Transverse colon (tissue), 3 donors: ENCODE measurements around the gene BRICD5.

ENCODE experiments used
- EP300 ChIP-seq: sonication (generic); formaldehyde crosslinking; IDR thresholded peaks from one replicate; pipeline ENCODE4 v1.6.1; 2017; ENCODE audit warnings: antibody characterized with exemption, low read depth
- TF ChIP-seq, protein P1 (sequence below), 5 experiments: fragments of 200-600 bp in 3 of 5; fragments of 450-650 bp in 2 of 5; sonication (generic) in 3 of 5; IDR thresholded peaks; 1 replicate in 2 of 5; 2 replicates in 3 of 5; pipeline ENCODE4 v1.5.1; 2016 to 2017; ENCODE audit warnings: antibody characterized with exemption in 5 of 5, inconsistent platforms in 3 of 5, mild to moderate bottlenecking in 2 of 5, moderate library complexity in 1 of 5

DNA sequence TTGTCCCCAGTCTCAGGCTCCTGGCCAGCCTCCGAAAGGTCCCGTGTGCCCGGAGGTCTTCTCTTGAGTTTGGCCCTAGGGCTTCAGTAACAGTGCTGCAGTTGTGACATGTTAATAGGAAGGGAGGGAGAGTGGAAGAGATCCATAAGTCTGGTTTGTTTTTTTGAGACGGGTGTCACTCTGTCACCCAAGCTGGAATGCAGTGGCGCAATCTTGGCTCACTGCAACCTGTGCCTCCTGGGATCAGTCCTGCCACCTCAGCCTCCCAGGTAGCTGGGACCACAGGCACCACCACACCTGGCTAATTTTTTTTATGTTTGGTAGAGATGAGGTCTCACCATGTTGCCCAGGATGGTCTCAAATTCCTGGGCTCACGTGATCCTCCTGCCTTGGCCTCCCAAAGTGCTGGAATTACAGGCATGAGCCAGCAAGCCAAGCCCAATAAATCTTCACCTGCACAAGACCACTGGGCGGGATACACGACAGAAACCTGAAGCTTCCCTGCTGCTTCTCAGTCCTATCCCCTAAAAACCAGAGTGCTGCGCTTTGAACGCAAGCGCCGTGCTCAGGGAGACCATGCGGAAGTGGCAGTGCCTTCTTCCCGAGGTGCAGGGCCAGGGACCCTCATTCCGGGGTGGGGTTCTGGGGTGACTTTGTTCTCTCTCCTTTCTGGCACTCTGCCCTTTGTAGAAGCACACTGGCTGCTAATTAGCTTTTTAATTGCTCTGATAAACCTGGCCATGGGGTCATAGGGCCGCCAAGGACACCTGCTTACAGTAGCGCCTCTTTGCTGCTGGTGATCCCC is 44.2 kb downstream of the BRICD5 start:
- no peak for TF ChIP-seq EP300
- TF ChIP-seq, protein P1, sequence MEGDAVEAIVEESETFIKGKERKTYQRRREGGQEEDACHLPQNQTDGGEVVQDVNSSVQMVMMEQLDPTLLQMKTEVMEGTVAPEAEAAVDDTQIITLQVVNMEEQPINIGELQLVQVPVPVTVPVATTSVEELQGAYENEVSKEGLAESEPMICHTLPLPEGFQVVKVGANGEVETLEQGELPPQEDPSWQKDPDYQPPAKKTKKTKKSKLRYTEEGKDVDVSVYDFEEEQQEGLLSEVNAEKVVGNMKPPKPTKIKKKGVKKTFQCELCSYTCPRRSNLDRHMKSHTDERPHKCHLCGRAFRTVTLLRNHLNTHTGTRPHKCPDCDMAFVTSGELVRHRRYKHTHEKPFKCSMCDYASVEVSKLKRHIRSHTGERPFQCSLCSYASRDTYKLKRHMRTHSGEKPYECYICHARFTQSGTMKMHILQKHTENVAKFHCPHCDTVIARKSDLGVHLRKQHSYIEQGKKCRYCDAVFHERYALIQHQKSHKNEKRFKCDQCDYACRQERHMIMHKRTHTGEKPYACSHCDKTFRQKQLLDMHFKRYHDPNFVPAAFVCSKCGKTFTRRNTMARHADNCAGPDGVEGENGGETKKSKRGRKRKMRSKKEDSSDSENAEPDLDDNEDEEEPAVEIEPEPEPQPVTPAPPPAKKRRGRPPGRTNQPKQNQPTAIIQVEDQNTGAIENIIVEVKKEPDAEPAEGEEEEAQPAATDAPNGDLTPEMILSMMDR (IDR thresholded peaks at IDR 0.05), result no peak
